Measurements from ENCODE around the gene ASAP2.

Gene ASAP2

GRCh38 chr2:9237831-9238230 is 31.2 kb downstream of the ASAP2 start:
- no peaks in the 10 kb centered on the region for H3K9me3 ChIP-seq (ENCODE audit: control insufficient read depth, low read length)
- no peaks in the 10 kb centered on the region for H3K27me3 ChIP-seq (replicated peaks; ENCODE audit: control insufficient read depth, insufficient read depth, low read length, poor library complexity, severe bottlenecking)
- no peaks in the 10 kb centered on the region for H3K4me1 ChIP-seq (ENCODE audit: control insufficient read depth, insufficient read depth, low read length, poor library complexity, severe bottlenecking)
- DNase-seq = no peak
- no peaks in the 10 kb centered on the region for H3K36me3 ChIP-seq (ENCODE audit: control insufficient read depth, insufficient read depth, low read length)
- no peak overlapping the region for H3K27ac ChIP-seq (ENCODE audit: insufficient read depth, low read length, poor library complexity, severe bottlenecking)
- H3K4me3 ChIP-seq (ENCODE audit: insufficient read depth, low read depth, low read length, poor library complexity, severe bottlenecking) = no peak overlapping the region

DNA sequence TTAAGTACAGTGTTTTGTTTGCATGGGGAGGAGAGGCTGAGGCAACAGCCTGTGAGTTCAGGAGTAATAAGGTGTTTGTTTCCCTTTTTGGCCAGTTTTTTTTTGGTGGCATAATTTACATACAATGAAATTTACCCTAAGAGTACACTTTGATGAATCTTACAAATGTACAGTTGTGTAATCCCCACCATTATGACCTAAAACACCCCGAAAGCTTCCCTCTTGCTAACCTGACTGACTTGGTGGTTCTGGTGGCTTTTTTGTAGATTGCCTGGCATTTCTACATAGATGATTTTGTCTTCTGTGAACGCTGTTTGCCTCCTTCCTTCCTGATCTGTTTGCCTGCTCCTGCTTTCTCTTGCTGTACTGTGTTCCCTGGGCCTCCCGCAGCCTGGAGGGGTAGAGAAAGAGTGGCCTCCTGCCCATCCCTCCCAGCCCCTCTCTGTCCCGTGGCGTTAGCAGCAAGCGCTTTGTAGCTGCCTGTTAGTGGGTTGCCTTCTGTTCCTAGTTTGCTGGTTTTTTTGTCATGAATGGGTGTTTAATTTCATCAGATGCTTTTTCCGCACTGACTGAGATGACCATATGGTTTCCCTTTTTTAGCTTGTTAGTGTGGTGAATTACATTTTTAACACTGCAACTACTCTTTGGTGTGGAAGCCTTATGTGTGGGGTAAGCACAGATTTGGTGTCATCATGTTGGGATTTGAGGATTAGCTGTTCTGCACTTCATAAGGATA is 32.1 kb downstream of the ASAP2 start:
- no peak overlapping the region for H3K4me3 ChIP-seq (ENCODE audit: insufficient read depth, low read depth, low read length, poor library complexity, severe bottlenecking)
- H3K4me1 ChIP-seq (ENCODE audit: control insufficient read depth, insufficient read depth, low read length, poor library complexity, severe bottlenecking) = no peaks in the 10 kb centered on the region
- H3K27me3 ChIP-seq (replicated peaks; ENCODE audit: control insufficient read depth, insufficient read depth, low read length, poor library complexity, severe bottlenecking) = no peaks in the 10 kb centered on the region
- H3K9me3 ChIP-seq (ENCODE audit: control insufficient read depth, low read length) = no peaks in the 10 kb centered on the region
- H3K27ac ChIP-seq (ENCODE audit: insufficient read depth, low read length, poor library complexity, severe bottlenecking) = no peak overlapping the region
- H3K36me3 ChIP-seq (ENCODE audit: control insufficient read depth, insufficient read depth, low read length) = no peaks in the 10 kb centered on the region
- DNase-seq = no peak

DNA sequence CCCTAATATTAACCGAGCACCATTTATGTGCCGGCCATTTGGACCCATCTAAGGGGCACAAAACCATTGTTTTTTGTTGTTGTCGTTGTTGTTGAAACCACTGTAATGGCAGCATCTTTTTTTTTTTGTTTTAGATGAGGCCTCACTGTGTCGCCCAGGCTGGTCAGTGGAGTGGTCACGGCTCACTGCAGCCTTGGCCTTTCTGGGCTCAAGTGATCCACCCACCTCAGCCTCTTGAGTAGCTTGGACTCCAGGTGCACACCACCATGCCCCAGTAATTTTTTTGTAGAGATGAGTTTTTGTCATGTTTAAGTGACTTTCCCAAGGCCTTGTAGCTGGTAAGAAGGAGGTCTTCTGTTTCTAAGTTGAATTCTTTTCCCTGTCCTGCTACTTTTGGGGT is 33.0 kb downstream of the ASAP2 start:
- Histone ChIP-seq H3K27me3 (replicated peaks; ENCODE audit: control insufficient read depth, insufficient read depth, low read length, poor library complexity, severe bottlenecking) (no peaks in the 10 kb centered on the region), H3K36me3 (ENCODE audit: control insufficient read depth, insufficient read depth, low read length) (no peaks in the 10 kb centered on the region), H3K27ac (ENCODE audit: insufficient read depth, low read length, poor library complexity, severe bottlenecking) (no peak overlapping the region), H3K4me1 (ENCODE audit: control insufficient read depth, insufficient read depth, low read length, poor library complexity, severe bottlenecking) (no peaks in the 10 kb centered on the region), H3K9me3 (ENCODE audit: control insufficient read depth, low read length) (no peaks in the 10 kb centered on the region), H3K4me3 (ENCODE audit: insufficient read depth, low read depth, low read length, poor library complexity, severe bottlenecking) (no peak overlapping the region)
- no peak for DNase-seq

GRCh38 chr2:9240745-9241144 is 34.1 kb downstream of the ASAP2 start:
- Histone ChIP-seq H3K27ac (ENCODE audit: insufficient read depth, low read length, poor library complexity, severe bottlenecking) (no peak overlapping the region), H3K4me1 (ENCODE audit: control insufficient read depth, insufficient read depth, low read length, poor library complexity, severe bottlenecking) (no peaks in the 10 kb centered on the region), H3K4me3 (ENCODE audit: insufficient read depth, low read depth, low read length, poor library complexity, severe bottlenecking) (no peak overlapping the region)

GRCh38 chr2:9241233-9241632 is 34.6 kb downstream of the ASAP2 start:
- Histone ChIP-seq H3K4me1 (ENCODE audit: control insufficient read depth, insufficient read depth, low read length, poor library complexity, severe bottlenecking) (no peaks in the 10 kb centered on the region), H3K36me3 (ENCODE audit: control insufficient read depth, insufficient read depth, low read length) (no peaks in the 10 kb centered on the region), H3K27me3 (replicated peaks; ENCODE audit: control insufficient read depth, insufficient read depth, low read length, poor library complexity, severe bottlenecking) (no peaks in the 10 kb centered on the region), H3K27ac (ENCODE audit: insufficient read depth, low read length, poor library complexity, severe bottlenecking) (no peak overlapping the region), H3K9me3 (ENCODE audit: control insufficient read depth, low read length) (no peaks in the 10 kb centered on the region), H3K4me3 (ENCODE audit: insufficient read depth, low read depth, low read length, poor library complexity, severe bottlenecking) (no peak overlapping the region)
- DNase-seq = no peak

More at GRCh38 chr2:9240745-9241144, 34.1 kb downstream of the ASAP2 start:
- no peaks in the 10 kb centered on the region for H3K27me3 ChIP-seq (replicated peaks; ENCODE audit: control insufficient read depth, insufficient read depth, low read length, poor library complexity, severe bottlenecking)
- no peaks in the 10 kb centered on the region for H3K36me3 ChIP-seq (ENCODE audit: control insufficient read depth, insufficient read depth, low read length)
- H3K9me3 ChIP-seq (ENCODE audit: control insufficient read depth, low read length) = no peaks in the 10 kb centered on the region
- no peak for DNase-seq

GRCh38 chr2:9243357-9243756 is 36.7 kb downstream of the ASAP2 start:
- H3K4me1 ChIP-seq (ENCODE audit: control insufficient read depth, insufficient read depth, low read length, poor library complexity, severe bottlenecking) = no peaks in the 10 kb centered on the region

GRCh38 chr2:9244985-9245544 is 38.5 kb downstream of the ASAP2 start:
- DNase-seq = no peak
- Histone ChIP-seq H3K4me1 (ENCODE audit: control insufficient read depth, insufficient read depth, low read length, poor library complexity, severe bottlenecking) (no peaks in the 10 kb centered on the region), H3K9me3 (ENCODE audit: control insufficient read depth, low read length) (no peaks in the 10 kb centered on the region), H3K27ac (ENCODE audit: insufficient read depth, low read length, poor library complexity, severe bottlenecking) (no peak overlapping the region), H3K27me3 (replicated peaks; ENCODE audit: control insufficient read depth, insufficient read depth, low read length, poor library complexity, severe bottlenecking) (no peaks in the 10 kb centered on the region), H3K36me3 (ENCODE audit: control insufficient read depth, insufficient read depth, low read length) (no peaks in the 10 kb centered on the region), H3K4me3 (ENCODE audit: insufficient read depth, low read depth, low read length, poor library complexity, severe bottlenecking) (no peak overlapping the region)

More at GRCh38 chr2:9243357-9243756, 36.7 kb downstream of the ASAP2 start:
- Histone ChIP-seq H3K9me3 (ENCODE audit: control insufficient read depth, low read length) (no peaks in the 10 kb centered on the region), H3K27ac (ENCODE audit: insufficient read depth, low read length, poor library complexity, severe bottlenecking) (no peak overlapping the region), H3K4me3 (ENCODE audit: insufficient read depth, low read depth, low read length, poor library complexity, severe bottlenecking) (no peak overlapping the region), H3K36me3 (ENCODE audit: control insufficient read depth, insufficient read depth, low read length) (no peaks in the 10 kb centered on the region), H3K27me3 (replicated peaks; ENCODE audit: control insufficient read depth, insufficient read depth, low read length, poor library complexity, severe bottlenecking) (no peaks in the 10 kb centered on the region)
- no peak for DNase-seq

GRCh38 chr2:9247177-9247576 is 40.6 kb downstream of the ASAP2 start:
- no peak for DNase-seq
- H3K27me3 ChIP-seq (replicated peaks; ENCODE audit: control insufficient read depth, insufficient read depth, low read length, poor library complexity, severe bottlenecking) = no peaks in the 10 kb centered on the region
- H3K4me3 ChIP-seq (ENCODE audit: insufficient read depth, low read depth, low read length, poor library complexity, severe bottlenecking) = no peak overlapping the region
- no peaks in the 10 kb centered on the region for H3K9me3 ChIP-seq (ENCODE audit: control insufficient read depth, low read length)
- H3K27ac ChIP-seq (ENCODE audit: insufficient read depth, low read length, poor library complexity, severe bottlenecking) = no peak overlapping the region
- no peaks in the 10 kb centered on the region for H3K4me1 ChIP-seq (ENCODE audit: control insufficient read depth, insufficient read depth, low read length, poor library complexity, severe bottlenecking)
- H3K36me3 ChIP-seq (ENCODE audit: control insufficient read depth, insufficient read depth, low read length) = no peaks in the 10 kb centered on the region

DNA sequence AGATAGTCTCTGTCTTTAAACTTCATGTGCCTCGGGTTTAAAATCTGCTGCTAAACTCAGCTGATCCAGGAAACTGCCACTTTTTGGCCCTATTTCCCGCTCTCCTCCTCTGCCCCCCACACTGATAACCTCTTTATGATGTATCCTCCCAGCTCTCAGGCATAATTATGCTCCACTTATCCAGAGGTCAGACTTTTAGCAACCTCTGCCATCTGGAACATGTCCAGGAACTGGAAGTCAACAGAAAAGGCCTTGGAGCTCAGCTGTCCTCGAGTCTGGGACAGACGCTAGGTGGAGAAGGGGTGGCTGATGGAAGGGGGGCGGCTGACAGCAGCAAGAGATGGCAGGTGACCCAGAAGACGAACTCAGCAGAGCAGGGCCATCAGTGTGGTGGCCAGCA is 41.2 kb downstream of the ASAP2 start:
- no peaks in the 10 kb centered on the region for H3K4me1 ChIP-seq (ENCODE audit: control insufficient read depth, insufficient read depth, low read length, poor library complexity, severe bottlenecking)

GRCh38 chr2:9248363-9248762 is 41.8 kb downstream of the ASAP2 start:
- Histone ChIP-seq H3K4me3 (ENCODE audit: insufficient read depth, low read depth, low read length, poor library complexity, severe bottlenecking) (no peak overlapping the region), H3K27ac (ENCODE audit: insufficient read depth, low read length, poor library complexity, severe bottlenecking) (no peak overlapping the region), H3K9me3 (ENCODE audit: control insufficient read depth, low read length) (no peaks in the 10 kb centered on the region), H3K27me3 (replicated peaks; ENCODE audit: control insufficient read depth, insufficient read depth, low read length, poor library complexity, severe bottlenecking) (no peaks in the 10 kb centered on the region), H3K36me3 (ENCODE audit: control insufficient read depth, insufficient read depth, low read length) (no peaks in the 10 kb centered on the region), H3K4me1 (ENCODE audit: control insufficient read depth, insufficient read depth, low read length, poor library complexity, severe bottlenecking) (no peaks in the 10 kb centered on the region)
- no peak for DNase-seq

More for the DNA sequence above, 41.2 kb downstream of the ASAP2 start:
- Histone ChIP-seq H3K9me3 (ENCODE audit: control insufficient read depth, low read length) (no peaks in the 10 kb centered on the region), H3K27ac (ENCODE audit: insufficient read depth, low read length, poor library complexity, severe bottlenecking) (no peak overlapping the region), H3K4me3 (ENCODE audit: insufficient read depth, low read depth, low read length, poor library complexity, severe bottlenecking) (no peak overlapping the region), H3K36me3 (ENCODE audit: control insufficient read depth, insufficient read depth, low read length) (no peaks in the 10 kb centered on the region), H3K27me3 (replicated peaks; ENCODE audit: control insufficient read depth, insufficient read depth, low read length, poor library complexity, severe bottlenecking) (no peaks in the 10 kb centered on the region)
- DNase-seq = no peak

Measured in effector memory CD4-positive, alpha-beta T cell (primary cell).